GM21515 (cell line): Measurements from ENCODE around the gene C22orf39.

ENCODE experiments used
- ATAC-seq: cut with Tn5 transposase; IDR thresholded peaks from one replicate; pipeline ENCODE4 v1.9.1; 2021; ENCODE audit not compliant: unreplicated experiment

The C22orf39 gene

DNA sequence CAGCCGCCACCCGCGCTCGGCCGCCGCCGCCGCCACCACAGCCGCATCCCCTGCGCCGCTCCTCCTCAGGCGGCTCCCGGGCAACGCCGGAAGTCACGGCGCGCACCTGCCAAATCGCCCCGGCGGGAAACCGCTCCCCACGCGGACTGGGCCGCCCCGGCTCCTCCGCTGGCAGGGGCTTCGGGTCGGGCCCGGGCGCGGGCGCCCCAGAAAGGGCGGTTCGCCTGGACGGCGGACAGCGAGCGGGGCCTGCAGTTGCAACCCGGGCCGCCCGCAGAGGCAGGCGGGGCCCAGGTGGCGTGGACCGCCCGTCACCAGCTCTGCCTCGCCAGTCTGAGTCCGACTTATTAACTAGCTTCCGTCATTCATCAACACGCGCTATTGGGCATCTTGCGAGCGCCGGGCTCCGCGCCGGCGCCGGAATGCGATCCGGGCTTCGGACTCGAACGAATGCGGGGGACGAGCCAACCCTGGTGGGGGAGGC lies 15.8 kb downstream of the C22orf39 start, which contains the start of gene HIRA:
HIRA (minus strand) TSS at position 85 of the 484 bp plus-strand sequence. CDS start 257 bp downstream, outside the sequence.
- peak; percentile 43 for ATAC-seq

DNA sequence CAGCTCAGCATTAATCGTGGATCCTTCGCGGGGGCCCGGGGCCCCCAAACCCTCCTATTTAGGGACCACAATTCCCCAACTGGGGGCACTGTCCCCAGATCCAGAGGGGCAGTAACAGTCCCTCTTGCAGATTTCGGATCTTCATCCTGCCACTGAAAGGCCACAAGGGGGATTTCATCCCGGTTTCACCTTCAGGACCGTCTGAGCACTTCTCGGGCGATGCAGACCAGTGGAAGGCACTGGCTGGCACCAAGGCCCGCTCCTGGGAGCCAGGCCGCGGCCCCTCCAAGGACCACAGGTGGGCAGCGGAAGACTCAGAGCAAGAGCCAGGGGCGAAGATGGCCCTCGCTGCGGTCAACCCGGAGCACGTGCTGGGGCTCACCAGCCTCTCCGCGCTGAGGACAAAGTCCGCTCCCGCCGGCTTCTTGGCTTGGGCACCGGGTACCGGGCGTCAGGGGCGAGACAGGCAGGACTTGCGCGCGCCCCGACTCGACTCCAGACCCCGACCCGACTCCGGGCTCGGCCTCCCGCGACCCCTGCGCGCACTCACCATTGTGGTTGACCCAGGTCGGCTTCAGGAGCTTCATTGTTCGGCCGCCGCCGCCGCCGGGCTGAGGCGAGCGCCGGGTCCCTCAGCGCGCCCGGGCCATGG lies 16.5 kb downstream of the C22orf39 start:
- ATAC-seq = no peak

DNA sequence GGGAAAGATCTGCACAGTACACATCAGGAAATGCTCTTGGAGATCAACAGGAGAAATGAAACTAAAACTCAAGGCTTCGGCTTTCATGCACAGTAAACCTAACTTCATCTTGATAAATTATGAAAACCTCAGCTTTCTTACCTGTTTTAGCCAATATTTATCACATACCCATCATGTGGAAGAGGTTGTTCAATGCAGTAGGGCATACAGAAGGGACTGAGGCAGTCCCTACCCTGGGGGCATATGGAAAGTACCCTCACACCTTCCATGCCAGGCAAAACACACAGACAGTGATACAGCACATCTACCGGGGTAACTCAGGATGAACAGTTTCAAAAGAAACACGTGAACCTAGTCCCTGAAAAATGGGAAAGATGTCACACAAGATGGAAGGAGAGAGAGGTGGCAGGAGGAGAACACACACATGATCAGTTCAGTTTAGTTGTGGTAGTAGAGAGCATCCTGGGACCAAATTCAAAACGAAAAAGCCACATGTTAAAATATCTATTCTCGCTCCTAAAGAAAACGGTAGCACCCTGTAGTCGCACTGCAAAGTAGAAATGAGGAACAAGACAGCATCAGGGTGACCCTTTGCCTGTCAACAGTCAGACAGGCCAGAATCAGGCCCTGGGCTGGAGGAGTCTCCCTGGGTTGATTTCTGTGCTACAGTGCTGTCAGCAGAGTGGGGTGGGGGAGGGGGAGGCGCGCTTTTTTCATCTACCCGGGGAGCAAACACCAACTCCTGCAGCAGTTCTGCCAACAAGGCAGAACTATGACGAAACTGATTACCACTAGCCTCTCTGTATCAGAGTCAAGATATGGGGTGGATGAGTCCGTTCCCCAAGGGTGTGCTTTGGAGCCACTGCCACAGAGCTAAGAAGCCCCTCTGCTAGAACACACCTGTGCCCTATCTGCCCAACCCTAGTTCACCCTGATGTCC lies 17.3 kb downstream of the C22orf39 start:
- no peak for ATAC-seq

DNA sequence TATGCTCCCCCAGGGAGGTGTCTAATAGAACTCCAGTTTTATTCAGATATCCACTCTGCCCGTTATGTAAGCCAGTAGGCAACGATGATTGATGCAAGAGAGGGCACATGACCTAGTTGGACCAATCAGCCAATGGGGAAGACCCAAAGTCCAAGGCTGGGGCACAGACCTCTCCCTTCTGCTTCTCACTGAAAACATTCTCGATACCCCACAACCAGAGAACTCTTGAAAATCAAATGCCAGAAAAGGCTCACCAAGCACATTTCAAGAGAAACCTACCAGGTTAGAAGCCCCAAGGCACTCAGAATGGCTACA lies 23.4 kb downstream of the C22orf39 start:
- ATAC-seq = no peak

DNA sequence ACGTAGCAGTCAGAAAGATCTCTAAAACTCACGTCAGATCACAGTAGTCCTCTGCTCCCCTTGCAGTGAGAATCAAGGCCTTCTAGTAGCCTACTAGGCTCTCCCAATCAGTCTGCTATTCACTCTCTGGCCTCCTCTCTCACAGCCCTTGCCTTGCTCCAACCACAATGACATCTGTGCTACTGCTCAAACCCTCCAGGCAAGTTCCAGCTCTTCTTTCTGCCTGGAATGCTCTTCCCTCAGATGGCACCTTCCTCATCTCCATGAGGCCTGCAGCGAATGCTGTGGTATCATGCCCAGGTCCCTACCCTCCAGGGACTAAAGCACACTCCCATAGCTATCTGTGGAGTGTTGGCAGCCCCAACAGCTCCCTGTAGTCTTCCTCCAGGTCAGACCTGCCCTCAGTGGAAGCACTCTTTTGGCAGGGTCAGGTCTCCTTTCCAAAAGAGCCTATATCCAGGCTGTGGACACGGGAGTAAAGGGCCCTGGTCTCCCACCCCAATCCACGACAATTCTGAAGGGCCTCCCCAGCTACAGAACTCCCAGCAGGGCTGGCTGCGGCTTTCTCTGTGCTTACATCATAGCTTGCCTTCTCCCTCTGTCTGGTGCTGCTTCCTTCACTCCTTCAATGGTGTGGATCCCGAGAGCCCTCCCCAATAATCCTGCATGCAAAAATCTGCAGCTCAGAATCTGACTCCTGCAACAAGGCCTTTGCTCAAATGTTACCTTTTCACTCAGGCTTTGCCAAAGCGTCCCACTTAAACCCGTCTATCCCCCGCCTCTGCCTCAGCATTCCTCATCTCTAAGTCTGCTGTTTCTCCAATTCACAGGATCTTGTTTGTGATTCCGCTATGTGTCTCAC lies 24.8 kb downstream of the C22orf39 start:
- ATAC-seq = no peak

DNA sequence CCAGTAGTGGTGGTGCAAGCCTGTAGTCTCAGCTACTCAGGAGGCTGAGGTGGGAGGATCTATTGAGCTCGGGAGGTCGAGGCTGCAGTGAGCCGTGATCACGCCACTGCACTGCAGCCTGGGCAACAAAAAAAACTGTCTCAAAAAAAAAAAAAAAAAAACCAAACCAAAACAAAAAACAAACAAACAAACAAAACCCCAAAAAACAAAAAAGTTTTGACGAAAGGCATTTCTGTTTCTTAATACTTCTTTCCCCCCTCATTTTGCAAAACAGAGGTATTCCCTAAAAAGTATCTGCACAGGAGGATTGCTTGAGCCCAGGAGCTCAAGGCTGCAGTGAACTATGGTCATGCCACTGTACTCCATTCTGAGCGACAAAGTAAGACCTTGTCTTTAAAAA lies 27.2 kb downstream of the C22orf39 start:
- ATAC-seq = no peak

DNA sequence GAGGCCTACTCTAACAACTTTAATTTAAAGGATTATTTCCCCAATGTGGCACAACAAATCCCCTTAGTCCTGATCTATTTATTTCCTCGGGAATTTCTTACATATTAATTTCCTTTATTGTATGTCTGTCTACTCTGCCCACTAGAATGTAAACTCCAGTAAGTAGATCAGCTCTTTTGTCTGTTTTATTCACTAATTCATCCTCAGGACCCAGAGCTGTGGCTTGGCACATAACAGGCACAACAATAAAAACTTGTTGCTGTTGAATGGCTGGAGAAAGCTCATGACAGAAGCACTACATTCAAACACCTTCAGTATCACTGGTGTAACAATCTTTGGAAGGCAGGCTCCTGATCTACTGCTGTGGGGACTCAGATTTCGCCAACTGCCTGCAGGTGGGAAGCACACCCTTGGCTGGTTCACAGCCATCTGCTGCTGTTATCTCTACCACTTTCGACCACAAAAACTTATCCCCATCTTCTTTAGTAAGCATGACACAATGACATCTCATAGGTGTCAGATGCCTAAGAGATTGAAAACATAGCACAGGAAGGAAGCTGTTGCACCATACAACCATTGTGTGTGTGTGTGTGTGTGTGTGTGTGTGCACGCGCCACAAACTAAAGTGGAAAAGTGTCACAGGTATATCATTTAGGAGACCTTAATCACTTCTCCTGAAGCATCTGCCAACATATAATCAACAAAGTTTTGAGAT lies 27.9 kb downstream of the C22orf39 start:
- no peak for ATAC-seq

DNA sequence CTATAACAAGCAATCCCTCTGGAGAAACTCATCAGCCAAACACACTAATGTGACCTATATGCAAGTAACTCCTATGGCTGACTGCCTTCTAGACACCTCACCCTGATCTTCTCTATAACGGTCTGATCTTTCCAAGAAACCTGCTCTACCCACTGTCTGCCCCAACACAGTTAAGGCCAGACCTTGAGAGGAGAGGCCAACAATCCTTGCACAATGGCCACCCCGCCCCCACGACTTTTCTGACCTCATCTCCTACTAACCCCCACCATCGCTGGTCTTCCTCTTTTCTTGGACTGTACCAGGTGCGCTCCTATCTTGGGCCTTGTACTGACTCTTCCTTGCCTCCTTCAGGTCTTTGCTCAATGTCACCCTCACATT lies 28.4 kb downstream of the C22orf39 start:
- no peak for ATAC-seq

DNA sequence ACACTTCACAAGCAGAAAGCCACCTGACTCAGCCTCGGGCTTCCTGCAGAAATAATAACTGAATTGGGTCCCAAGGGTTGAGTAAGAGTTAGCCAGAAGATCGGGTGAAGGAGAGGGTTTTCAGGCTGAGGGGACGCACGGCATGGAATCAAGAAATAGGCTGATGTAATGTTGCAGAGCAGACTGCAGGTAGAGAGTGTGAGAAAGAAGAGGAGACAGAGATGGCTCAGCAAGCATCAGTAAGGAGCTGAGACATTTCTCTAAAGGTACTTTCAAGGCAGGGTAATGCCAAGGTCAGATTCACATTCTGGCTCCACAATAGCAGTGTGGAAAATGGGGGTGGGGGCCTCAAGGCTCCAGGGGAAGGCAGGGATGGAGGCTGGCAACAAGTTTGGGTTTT lies 34.6 kb downstream of the C22orf39 start:
- ATAC-seq = no peak

DNA sequence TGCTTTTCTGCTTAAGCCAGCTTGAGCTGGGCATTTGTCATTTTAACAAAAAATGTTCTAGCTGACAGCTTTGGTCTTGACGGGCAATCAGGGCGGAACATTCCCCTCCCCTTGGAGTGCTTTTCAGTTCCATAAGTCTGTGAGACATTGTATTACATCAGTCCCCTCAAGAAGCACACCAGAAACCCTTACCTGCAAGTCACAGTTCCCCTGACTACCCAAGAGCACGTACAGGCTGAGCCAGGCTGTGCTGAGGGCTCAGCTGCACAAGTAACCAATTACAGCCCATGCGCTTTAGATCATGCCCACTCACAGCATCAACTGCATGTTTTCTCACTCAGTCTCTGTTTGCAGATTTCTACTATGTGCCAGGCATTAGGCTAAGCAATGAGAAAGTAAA lies 35.0 kb downstream of the C22orf39 start:
- no peak for ATAC-seq

DNA sequence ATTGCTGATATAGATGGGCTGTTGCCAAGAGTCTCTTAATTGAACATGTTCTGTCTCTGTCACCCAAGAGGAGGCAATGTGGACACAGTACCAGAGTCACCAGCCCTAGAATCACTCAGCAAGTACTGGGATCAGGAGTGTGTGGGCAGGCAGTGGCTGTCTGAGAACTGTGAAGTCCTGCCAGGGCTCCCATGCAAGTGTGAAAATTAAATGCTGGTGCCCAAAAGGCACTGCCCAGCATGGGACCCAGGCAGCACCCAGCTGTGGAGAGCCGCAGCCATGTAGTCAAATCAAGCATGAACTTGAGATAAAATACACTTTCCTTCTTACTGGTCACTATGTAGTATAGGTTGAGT lies 35.8 kb downstream of the C22orf39 start:
- no peak for ATAC-seq

DNA sequence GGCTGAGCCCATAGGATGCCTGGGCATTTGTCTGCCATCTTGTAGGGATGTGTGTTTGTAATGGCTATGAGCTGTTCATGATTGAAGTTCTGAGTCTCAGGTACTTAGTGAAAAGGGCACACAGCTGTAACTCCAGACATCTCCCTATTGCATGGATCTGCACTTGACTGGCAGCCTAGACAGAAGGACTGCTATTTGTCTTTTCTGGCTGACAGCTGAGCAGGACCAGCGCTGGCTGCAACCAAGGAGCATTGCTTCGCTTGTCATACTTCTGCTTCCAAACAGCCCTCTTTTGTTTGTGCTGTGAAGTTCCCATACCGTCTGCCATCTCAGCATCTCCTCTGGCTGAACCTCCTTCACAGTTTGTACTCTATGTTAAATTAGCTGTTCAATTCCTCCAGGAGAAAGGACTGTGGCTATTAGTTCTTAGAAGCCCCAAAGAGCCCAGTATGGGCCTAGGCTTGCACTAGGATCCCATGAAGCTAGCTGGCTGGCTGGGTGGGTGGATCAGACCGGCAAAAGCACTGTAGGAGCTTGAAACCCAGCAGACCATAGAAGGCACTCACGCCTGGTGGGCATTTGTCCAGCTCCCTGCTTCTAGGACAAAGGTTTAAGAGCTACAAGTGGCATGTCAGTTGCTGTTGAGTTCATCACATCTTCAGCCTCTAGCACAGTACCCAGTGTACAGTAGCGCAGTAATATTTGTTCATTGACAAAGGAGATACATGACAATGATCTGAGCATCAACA lies 36.4 kb downstream of the C22orf39 start:
- no peak for ATAC-seq

DNA sequence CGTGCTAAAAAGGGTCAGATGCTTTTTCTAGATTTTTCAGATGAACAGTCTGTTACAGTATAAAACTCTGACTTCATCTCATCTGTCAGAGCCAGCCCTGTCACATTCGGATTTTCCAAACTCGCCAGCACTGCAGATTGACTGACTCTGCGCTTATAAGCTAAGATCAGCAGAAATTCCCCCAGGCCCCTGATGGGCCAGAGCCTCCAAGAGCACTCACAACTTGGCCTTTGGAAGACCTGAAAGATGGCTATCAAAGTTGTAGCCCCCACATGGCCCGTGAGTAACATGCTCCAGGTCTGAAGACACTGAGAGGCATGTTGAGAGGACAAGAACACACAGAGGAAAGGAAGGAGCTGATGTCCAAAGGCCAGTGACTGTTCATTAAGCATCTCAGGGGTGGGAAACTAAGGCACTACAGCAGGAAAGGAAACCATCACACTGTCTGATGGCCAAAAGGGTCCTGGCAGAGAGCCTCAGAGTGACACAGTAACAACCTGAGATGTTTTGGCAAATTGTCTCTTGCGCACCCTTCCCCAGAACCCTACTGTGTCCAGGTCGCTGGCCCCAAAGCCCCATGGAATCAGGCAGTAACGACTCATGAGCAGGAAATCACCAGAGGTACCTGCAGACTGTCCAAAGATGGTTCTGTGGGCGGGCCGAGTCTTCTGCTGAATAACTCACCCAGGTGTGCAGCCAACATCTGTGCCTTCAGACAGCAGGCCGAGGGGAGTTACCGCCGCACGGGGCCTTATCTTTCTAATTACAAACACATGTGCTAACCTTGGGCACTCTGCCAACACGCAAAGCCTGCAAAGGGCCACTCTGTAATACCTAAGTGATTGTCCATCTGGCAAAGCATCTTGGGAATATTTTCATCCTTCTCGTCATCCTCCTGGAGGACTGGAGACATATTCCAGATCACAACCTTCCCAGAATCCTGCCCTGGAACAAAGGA lies 39.6 kb downstream of the C22orf39 start:
- no peak for ATAC-seq

DNA sequence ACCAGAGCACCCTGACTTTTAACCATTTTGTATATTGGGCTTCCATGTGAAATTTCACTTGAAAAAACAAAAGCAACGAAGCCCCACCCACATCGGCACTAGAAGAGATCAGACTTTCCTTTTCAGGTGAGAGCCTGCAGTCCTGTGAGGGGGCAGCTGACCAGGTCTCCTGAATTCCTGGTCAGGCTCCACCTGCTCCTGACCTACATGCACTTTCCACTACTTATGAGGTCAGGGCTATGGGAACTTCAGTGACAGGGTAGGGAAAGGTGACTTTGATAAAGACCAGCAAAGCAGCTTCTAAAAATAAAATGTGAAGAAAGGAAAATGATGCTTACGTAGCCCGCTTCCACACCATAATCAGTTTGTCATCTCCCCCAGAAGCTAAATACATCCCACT lies 40.7 kb downstream of the C22orf39 start:
- ATAC-seq = no peak

DNA sequence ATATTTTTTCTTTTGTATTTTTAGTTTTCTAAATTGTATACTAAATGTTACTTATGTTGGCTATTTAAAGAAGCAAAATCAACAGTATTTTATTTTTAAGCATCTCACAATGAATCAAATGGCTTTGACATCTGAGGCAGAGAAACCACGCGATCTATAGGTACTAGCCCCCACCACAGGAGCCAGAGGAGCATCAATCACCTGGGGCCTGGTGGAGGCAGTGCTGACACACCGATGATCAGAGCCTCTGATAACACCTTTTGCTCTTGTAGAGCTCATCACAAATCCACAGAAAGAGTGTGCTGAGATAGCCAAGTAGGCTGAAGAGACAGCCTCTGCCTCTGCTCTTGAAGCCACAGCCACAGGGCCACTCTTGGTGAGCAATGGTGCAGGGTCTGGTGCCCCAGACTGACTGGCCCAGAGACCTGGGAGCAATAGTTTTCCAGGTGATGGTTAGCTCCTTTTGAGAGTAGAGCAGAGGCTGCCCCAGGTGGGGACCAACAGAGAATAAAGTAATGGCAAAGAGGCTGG lies 41.2 kb downstream of the C22orf39 start:
- no peak for ATAC-seq

DNA sequence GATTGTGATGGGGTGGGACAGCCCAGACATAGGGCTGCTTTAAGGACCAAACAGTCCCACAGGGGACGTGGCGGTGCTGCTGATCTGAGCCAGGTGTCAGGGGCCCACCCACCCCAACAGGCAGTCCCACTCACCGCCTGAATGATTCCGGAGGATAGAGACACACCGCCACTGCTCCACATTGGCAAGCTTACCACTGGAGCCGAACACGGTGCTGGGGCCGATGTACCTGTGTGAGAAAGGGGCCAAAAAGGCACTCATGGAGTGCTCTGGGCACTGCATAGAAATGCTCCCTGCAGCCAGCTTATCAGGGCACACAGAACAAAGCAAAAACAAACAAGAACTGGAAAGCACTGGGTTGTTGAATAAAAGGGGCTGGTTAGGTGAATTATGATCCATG lies 41.9 kb downstream of the C22orf39 start:
- no peak for ATAC-seq

DNA sequence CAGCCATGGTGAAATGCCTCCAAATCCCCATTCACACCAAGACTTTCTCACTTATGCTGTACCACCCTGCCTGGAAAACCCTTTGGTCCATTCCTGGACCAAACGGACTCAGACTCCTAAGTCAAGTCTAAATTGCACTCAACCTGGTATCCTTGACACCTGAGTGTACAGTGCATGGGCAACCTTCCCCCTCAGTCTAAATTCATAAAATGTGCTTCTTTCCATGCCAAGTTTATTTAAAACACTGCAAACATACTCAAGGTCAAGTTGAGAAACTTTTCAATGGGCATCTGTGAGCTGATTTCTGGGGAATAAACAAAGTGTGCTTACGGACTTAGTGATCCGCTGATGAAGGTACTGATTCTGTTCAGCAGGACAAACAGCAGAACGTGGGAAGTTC lies 42.4 kb downstream of the C22orf39 start:
- ATAC-seq = no peak

DNA sequence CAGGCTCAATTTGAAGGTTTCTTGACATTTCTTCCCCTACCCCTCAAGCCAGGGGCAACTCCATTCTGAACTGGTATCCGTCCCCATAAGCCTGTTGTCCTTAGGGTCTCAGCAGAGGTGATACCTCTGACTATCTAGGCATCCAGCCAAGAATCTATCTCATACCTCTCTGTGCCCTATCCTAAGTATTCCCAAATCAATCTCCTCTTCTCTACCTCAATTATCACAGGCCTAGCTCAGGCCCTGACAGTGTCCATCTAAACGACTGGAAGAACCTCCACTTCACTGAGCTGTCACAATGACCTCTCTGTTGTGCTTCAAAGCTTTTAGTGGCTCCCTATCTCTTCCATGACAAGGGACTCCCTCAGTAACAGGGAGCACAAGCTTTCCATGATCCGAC lies 42.8 kb downstream of the C22orf39 start:
- no peak for ATAC-seq
